HG03280 (cell line): ENCODE results near the gene OLAH.
"Not testable (repeated sequence)": the region's sequence is repeated elsewhere in the genome, so short reads cannot be mapped to it uniquely, and the experiment has no call there.

Experiments
- ATAC-seq: cut with Tn5 transposase; IDR thresholded peaks from one replicate; pipeline ENCODE4 v1.9.1; 2021; ENCODE audit warnings: mild to moderate bottlenecking, moderate library complexity; ENCODE audit not compliant: unreplicated experiment

Gene OLAH

DNA sequence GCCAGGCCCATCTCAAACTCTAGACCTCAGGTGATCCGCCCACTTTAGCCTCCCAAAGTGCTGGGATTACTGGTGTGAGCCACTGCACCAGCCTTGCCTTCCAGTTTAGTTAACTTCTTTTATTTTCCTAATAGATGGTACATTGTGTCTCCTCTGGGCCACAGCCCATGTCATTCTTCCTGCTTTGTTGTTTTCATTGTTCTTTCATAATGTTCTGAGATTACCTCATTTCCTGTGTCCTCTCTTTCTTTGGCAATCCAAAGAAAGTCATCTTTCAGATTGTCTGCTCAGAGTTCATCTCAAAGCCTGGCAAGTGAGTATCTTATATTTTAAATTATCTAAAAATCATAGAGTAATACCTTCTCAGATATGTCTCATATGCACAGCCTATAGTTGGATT lies at the start of gene OLAH:
Gene OLAH, plus strand, starts transcription at position 270 of the 400 bp plus-strand sequence. CDS start 3,346 bp downstream, outside the sequence.
- ATAC-seq, result no peak

DNA sequence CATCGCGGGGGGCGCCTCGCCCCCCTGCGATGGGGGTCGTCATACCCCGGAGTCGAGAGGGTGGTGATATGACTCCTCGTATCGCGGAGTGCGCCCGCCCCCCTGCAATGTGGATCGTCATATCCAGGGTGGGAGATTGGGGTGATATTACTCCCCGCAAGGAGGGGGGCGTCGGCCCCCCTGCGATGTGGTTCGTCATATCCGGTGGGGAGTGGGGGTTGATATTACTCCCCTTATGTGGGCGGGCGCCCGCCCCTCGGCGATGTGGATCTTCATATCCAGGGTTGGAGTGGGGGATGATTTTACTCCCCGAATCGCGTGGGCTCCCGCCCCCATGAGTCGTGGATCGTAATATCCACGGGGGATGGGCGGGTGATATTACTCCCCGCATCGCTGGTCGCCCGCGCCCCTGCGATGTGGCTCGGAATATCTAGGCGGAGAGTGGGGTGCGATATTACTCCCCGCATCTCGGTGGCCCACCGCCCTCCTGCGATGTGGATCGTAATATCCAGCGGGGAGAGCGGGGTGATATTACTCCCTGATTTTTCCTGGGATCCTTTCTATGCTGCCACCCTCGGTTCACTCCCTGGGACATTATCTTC lies 47.7 kb upstream of the OLAH start:
- ATAC-seq, result no peak

DNA sequence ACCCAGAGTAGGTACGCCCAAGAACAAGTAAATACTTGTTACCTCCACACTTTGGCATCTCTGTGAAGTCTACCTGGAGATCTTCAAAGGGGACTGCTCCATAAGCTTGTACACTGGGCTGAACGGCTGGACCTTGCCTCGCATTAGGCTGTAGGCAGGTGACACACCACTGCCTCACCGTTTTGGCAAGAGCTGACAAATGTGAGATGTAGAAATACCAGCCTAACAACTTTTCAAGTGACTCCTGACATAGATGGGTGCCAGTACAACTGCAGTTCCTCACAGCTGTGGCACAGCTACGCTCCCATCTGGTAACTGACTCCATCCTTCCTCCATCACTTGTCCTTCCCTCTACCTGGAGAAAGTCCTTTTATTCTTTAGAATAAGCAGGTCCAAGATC lies 30.2 kb upstream of the OLAH start:
- ATAC-seq, result not testable (repeated sequence)

DNA sequence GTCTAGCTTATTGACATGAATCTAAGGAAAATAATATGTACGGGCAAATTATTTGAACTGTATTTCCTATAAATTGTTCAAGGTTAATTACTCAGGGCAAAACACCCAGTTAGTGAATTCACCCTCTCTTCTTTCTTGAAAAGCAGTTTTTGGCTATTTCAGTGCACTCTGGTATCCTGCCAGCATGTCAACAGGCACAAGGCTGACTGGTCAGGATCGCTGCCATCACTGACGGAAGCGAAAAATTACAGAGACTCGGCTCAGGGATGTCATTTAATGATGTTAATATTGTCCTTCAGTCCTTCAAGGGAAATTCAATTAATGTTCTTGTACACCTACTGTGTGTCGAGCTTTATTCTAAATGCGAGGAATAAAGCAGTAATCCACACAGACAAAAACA lies 28.3 kb upstream of the OLAH start:
- ATAC-seq, result no peak

DNA sequence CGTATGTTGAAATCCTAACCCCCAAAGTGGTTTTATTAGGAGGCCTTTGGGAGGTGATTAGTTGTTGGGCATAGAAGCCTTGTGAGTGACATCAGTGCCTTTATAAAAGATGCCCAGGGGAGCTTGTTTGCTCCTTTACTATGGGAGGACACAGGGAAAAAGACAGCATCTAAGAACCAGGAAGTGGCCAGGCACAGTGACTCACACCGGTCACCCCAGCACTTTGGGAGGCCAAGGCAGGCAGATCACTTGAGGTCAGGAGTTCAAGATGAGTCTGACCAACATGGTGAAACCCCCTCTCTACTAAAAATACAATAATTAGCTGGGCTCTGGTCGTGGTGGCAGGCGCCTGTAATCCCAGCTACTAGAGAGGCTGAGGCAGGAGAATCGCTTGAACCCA lies 22.8 kb upstream of the OLAH start:
- ATAC-seq, result not testable (repeated sequence)

DNA sequence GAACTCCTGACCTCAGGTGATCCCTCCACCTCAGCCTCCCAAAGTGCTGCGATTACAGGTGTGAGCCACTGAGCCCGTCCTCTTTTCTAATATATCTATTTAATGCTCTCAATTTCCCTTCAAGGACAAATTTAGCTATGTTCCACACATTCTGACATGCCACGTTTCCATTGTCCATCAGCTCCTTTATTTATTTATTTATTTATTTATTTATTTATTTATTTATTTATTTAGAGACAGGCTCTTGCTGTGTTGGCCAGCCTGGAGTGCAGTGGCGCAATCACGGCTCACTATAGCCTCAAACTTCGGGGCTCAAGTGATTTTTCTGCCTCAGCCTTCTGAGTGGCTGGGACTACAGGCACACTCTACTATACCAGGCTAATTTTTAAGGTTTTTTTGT lies 20.7 kb upstream of the OLAH start:
- not testable (repeated sequence) for ATAC-seq

DNA sequence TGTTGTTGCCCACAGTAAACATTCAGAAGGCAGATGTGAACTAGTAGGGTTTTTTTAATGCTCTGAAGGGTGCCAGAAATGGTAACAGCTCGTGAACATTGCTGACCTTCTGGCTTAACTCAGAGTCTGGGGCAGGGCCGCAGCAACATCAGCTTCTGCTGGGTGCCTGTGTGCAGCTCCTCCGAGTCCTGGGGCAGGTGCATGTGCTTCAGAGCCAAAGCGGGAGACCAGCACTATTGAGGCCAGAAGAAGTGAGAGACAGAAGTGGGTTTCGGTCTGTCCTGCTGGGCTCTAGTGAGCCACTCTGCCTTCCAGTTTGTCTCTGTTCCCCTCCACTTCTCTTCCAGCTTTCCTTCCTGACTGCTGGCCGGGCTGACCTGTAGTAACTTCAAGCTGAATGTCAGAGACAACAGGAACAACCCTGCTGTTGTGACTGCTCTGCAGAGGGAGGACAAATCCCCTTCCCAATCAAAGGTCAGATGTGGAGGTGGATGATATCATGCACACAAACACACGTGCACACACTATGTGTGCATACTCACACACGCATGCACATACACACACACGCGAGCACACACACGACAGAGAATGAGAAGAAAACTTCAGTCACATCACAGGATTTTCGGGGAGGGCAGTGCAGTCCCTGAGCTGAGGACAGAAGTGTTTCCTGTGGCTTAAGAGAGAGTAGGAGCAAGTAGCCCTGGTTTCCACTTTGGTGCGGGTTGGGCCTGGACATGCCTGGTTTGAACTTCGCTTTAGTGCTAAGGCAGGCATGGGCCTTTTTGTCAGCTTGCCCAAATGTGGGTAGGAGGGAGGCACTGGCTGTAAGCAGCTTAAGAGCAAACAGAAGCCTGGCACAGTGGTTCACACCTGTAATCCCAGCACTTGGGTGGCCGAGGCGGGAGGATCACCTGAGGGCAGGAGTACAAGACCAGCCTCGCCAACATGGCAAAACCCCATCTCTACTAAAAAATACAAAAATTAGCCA lies 19.4 kb upstream of the OLAH start:
- ATAC-seq, result not testable (repeated sequence)

DNA sequence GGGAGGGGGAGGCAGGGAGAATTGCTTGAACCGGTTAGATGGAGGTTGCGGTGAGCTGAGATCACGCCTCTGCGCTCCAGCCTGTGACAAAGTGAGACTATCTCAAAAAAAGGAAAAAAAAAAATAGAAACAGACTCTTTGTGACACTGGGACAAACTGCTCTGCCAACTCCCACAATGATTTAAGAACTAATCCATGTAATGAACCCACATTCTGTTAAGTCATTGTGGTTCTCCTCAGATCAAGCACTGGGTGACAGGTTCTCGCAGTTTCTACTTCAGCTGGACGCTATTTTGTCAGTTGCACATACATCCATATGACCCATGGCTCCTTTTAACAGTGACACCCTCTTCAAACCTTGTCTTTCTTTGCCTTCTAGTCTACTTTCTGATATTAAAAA lies 18.7 kb upstream of the OLAH start:
- not testable (repeated sequence) for ATAC-seq

DNA sequence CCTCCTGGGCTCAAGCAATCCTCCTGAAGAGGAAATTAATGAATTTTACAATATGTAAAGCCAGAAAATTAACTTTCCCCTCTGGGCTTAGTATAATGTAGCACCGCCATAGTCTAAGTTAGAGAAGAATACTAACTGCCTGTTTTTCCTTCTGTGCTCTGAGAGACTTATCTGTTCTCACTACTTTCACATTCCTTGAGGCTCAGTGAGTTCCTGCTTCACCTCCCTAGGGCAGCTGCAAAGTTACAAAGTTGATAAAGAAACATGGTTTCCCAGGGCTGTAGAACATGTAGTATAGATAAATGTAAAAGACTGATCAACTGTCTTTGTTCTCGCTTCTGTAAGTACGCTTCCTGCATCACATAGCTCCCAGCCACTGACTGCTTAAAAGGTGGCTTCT lies 16.0 kb upstream of the OLAH start:
- ATAC-seq, result no peak

DNA sequence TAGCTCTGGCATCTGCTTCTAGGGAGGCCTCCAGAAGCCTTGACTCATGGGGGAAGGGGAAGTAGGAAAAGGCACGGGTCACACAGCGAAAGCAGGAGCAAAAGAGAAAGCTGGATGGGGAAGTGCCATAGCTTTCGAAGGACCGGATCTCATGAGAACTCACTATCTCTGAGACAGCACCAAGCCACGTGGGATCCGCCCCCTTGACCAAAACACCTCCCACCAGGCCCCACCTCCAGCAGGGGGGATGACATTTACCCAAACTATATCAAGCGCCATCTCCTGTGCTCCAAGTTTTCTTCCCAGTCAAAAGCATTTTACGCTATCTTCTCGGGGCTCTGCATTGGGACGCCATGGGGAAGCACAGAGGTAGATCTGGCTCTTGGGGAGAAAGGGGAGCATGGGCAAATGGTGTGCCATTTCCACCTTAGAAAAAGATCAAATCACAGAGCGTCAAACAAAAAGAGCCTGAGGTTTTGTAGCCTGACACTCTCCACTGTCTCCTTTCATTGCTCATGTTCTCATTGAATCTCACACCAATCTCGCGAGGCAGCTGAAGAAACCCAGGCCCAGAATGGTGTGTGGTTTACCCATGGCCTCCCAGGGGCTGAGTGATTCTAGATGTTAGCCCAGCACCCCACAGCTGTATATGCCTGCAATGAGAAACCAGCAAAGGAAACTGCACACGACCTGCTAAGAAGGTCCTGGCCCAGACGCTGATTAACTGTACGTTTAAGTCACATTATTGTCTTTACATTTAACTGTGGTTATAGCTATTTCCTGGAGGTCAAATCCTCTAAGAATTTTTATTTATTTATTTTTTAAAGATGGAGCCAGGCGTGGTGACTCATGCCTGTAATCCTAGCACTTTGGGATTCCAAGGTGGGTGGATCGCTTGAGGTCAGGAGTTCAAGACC lies 8.1 kb upstream of the OLAH start:
- no peak for ATAC-seq

DNA sequence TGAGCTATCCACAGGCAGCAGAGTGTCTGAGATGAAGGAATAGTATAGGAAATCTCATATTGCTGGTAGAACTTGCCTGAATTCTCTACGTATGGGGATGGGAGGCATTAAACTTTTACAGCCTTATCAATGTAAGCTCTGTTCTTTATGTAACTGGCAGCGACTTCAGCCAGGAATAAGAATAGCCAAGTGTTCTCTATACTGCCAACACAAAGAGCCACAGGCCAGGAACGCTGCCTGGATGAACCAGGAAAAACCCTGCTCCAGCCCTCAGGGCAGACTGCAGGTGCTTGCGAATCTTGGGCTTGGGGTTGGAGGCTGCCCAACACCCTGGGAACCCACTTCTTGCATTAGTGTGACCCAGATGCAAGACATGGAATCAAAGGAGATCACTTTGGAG lies 6.1 kb upstream of the OLAH start:
- no peak for ATAC-seq

DNA sequence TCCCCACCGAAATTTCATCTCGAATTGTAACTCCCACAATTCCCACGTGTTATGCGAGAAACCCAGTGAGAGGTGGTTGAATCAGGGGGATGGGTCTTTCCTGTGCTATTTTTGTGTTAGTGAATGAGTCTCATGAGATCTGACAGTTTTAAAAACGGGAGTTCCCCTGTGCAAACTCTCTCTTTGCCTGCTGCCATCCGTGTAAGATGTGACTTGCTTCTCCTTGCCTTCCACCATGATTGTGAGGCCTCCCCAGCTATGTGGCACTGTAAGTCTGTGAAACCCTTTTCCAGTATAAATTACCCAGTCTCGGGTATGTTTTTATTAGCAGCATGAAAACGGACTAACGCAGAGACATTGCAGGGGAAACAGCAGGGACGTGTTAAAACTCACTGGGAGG lies 5.3 kb upstream of the OLAH start:
- no peak for ATAC-seq

DNA sequence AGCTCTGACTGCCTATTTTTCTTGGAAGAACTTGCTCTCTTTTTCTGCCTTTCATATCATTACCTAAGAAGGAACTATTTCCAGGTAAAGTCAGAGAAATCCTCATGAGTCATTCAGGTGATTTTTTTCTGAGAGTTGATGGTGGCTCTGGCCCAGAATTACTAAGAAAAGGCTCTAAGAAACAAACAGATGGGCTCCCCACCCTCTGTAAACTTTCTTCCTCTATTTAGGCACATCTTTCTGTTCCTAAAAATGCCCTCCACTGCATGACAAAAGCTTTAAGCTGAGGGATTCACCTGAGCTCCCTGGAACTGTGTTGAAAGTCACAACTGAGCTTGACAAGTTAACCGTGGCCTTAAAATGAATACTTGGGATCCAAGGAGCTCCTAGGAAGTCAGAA lies 1.6 kb downstream of the OLAH start:
- no peak for ATAC-seq

DNA sequence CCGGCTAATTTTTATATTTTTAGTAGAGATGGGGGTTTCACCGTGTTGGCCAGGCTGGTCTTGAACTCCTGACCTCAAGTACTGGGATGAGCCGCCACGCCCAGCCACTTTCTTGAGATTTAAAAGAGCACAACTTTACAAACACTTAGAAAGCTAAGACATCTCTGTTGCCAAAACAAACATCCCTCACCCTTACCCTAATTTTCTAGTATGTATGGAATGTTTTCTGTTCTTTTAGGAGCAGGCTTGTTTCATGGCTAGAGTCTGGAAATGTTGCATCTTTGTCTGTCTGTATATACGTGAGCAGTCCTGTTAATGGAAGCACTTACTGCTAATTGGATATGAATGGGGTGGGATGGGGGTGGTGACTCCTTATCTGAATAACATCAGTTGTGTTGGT lies 2.9 kb downstream of the OLAH start:
- ATAC-seq, result no peak

DNA sequence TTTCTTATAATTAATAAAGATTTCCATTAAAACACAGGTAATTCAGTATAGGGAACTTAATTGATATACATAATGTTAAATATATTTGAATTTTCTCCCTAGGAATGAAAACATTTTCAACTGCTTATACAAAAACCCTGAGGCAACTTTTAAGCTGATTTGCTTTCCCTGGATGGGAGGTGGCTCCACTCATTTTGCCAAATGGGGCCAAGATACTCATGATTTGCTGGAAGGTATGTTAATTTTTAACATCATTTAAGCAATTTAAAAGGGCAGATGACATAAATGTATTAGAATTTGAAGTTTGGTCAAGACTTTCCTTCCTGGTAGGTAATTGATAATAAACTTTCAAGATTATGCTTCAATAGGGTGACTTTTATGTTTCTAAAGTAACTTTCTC lies 5.8 kb downstream of the OLAH start:
- ATAC-seq, result no peak

DNA sequence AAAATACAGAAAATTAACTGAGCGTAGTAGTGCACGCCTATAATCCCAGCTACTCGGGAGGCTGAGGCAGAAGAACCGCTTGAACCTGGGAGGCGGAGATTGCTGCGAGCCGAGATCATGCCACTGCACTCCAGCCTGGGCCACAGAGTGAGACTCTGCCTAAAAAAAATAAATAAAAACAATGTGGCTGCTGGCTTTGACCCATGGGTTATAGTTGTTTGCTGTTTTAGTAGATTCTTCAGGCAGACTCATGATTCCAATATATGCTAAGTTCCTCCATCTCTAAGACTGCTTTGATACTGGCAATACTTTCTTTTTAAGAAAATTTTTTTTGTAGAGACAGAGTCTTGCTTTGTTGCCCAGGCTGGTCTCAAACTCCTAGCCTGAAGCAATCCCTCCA lies 8.4 kb downstream of the OLAH start:
- ATAC-seq, result no peak

DNA sequence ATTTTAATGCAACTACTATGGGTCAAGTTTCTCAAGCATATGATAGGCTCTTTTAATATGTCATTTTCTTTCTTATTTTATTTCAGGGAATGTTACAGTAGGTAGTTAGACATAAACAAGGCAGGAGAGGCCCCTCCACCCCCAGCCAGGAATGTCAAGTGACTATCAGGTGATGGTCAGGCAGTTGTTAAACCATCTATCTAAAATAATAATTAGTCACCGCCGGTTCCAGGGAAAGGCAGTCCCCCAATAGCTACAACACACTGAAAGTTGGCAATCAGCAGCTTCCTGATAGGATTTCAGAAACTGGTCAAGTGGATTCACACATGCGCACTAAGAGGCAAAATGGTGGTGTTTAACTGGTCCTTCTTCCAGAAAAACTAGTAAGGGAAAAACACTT lies 9.3 kb downstream of the OLAH start:
- no peak for ATAC-seq

DNA sequence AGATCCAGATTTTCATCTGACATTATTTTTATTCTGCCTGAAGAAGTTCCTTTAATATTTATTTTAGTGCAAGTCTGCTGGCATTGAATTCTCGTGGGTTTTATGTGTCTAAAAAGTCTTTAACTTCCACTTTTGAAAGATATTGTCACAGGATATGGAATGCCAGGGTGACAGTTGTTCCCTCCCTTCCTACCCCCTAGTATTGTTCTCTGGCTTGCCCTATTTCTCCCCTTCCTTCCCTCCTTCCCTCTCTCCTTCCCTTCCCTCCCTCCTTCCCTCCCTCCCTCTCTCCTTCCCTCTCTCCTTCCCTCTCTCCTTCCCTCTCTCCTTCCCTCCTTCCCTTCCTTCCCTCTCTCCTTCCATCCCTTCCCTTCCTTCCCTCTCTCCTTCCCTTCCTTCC lies 14.9 kb downstream of the OLAH start:
- no peak for ATAC-seq

DNA sequence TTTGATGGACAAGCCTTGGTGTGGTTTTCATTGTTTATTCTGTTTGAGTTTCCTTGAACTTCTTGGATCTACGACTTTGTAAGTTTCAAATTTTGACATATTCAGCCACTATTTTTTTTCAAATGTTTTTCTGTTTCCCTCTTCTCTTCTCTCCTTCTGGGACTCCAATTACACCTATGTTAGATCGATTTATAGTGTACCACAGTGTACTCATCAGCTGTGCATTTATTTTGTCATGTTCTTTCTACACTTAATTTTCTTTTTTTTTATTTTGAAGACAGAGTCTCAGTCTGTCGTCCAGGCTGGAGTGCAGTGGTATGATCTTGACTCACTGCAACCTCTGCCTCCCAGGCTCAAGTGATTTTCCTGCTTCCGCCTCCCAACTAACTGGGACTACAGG lies 16.2 kb downstream of the OLAH start:
- no peak for ATAC-seq

DNA sequence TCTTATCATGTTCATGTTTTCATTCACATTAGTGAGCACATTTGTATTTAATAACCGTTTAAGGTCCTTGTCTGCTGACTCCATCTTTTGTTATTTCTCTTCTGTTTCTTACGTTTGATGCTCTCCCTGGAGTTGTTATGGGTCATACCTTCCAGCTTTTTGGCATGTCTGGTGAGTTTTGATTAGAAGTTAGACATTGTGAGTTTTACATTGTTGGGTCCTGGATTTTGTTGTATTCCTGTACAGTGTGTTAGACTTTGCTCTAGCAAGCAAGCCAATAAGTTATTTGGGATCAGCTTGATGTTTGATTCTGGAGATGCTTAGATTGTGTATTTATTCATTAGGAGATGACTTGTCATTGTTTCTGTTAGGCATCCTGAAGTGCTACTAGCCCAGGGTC lies 16.9 kb downstream of the OLAH start:
- ATAC-seq, result no peak

DNA sequence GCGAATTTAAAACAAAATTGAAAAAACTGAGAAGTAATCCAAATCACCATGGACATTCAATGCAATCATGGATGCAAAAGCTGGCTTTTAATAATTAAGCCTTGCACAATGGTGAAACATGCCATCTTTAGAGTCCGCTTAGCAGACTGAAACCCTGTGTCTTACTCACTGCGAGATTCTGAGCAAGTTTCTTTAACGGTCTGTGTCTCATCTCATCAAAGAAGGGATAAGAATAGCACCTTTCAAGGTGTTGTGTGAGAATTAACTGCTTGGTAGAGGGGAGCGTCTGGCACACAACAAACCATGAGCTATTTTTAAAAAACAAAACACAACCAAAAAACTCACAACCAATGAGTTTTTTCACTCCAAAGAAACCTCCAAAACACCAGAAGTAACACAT lies 23.4 kb downstream of the OLAH start:
- ATAC-seq, result no peak
